Keratinocyte (primary cell): ENCODE results near the gene FAM193B. TPM values are rescaled to one million over a fixed set of nuclear protein-coding genes. Genes with fewer than 3 reads are reported as not detected.

Source experiments
- DNase-seq: peaks from one replicate; pipeline ENCODE4 v3.0.0-alpha.2; 2011; ENCODE audit warnings: low read depth, missing footprints, low spot score
- FAIRE-seq: peaks from 2 replicates; lab custom pipeline; 2011; peaks lifted over from hg19 to GRCh38; lab: Jason Lieb, UNC
- H2AFZ ChIP-seq: 2 replicates; pipeline ENCODE4 v1.6.0; 2012; ENCODE audit warnings: low read length, control low read depth, inconsistent platforms; ENCODE audit not compliant: control insufficient read depth
- H3K27ac ChIP-seq: 2 replicates; pipeline ENCODE4 v1.5.1; 2011; ENCODE audit warnings: low read length; ENCODE audit not compliant: control insufficient read depth, insufficient read depth
- H3K27me3 ChIP-seq: 3 replicates; pipeline ENCODE4 v1.6.0; 2011; ENCODE audit warnings: low read length; ENCODE audit not compliant: control insufficient read depth, insufficient read depth; ENCODE audit errors: extremely low read depth
- H3K36me3 ChIP-seq, 2 experiments: 2 replicates in 1 of 2; 3 replicates in 1 of 2; pipeline ENCODE4 v1.5.1; 2011; ENCODE audit warnings: low read length in 2 of 2, mild to moderate bottlenecking in 1 of 2; ENCODE audit not compliant: control insufficient read depth in 2 of 2, insufficient read depth in 2 of 2; ENCODE audit errors: extremely low read depth in 1 of 2
- H3K4me1 ChIP-seq: 3 replicates; pipeline ENCODE4 v1.5.1; 2011; ENCODE audit warnings: low read length; ENCODE audit not compliant: control insufficient read depth, insufficient read depth; ENCODE audit errors: extremely low read depth
- H3K4me2 ChIP-seq: 3 replicates; pipeline ENCODE4 v1.6.0; 2011; ENCODE audit warnings: low read depth, low read length; ENCODE audit not compliant: control insufficient read depth, insufficient read depth; ENCODE audit errors: extremely low read depth
- H3K4me3 ChIP-seq, 3 experiments: fragments of 200-600 bp in 1 of 3; sonication (generic) in 1 of 3; 2 replicates in 2 of 3; 3 replicates in 1 of 3; pipeline ENCODE4 v1.5.1; 2011 to 2016; ENCODE audit warnings: low read length in 3 of 3, mild to moderate bottlenecking in 3 of 3, control low read depth in 2 of 3, inconsistent platforms in 1 of 3, low read depth in 1 of 3, mixed read lengths in 1 of 3, mixed run types in 1 of 3, moderate library complexity in 1 of 3; ENCODE audit not compliant: control insufficient read depth in 2 of 3, insufficient read depth in 2 of 3; ENCODE audit errors: extremely low read depth in 1 of 3
- H3K79me2 ChIP-seq: 2 replicates; pipeline ENCODE4 v1.6.0; 2012; ENCODE audit warnings: low read length; ENCODE audit not compliant: control insufficient read depth, insufficient read depth
- H3K9ac ChIP-seq: 3 replicates; pipeline ENCODE4 v1.6.0; 2011; ENCODE audit warnings: low read length; ENCODE audit not compliant: control insufficient read depth, insufficient read depth; ENCODE audit errors: extremely low read depth
- H3K9me1 ChIP-seq: 3 replicates; pipeline ENCODE4 v1.6.0; 2011; ENCODE audit warnings: low read length; ENCODE audit not compliant: control insufficient read depth, insufficient read depth; ENCODE audit errors: extremely low read depth
- H3K9me3 ChIP-seq: 2 replicates; pipeline ENCODE4 v1.5.1; 2012; ENCODE audit warnings: low read depth, low read length; ENCODE audit not compliant: control insufficient read depth
- H4K20me1 ChIP-seq: 3 replicates; pipeline ENCODE4 v1.6.0; 2011; ENCODE audit warnings: low read length; ENCODE audit not compliant: control insufficient read depth, insufficient read depth; ENCODE audit errors: extremely low read depth
- EZH2 ChIP-seq: IDR thresholded peaks from one replicate; pipeline ENCODE4 v1.6.1; 2012; ENCODE audit warnings: inconsistent platforms, mild to moderate bottlenecking, low read length, moderate library complexity
- dilution Hi-C: fragments of 300-500 bp; cut with MboI; formaldehyde crosslinking; loops from one replicate; pipeline ENCODE4 v1.7.0; 2020; ENCODE audit warnings: low sequenced_read_pairs; ENCODE audit not compliant: extremely low pct_ligation_motif_present
- polyA plus RNA-seq, 5 experiments: library from polyadenylated mRNA; depleted of rRNA in 3 of 5; stranded (reverse) in 3 of 5; stranded (forward) in 1 of 5; unstranded in 1 of 5; fragments of >200 nt; gene quantifications; 1 replicate in 1 of 5; 2 replicates in 3 of 5; 3 replicates in 1 of 5; pipeline versions ENCODE4 v1.2.1 to v1.2.3, GENCODE V29; 2011 to 2012; ENCODE audit warnings: missing spikeins in 2 of 5, low read depth in 1 of 5, low replicate concordance in 1 of 5
- TF ChIP-seq, protein P1 (sequence below), 3 experiments: IDR thresholded peaks in 1 of 3; conservative IDR thresholded peaks in 1 of 3; optimal IDR thresholded peaks in 1 of 3; 2 replicates in 2 of 3; 3 replicates in 1 of 3; pipeline versions ENCODE3 to v1.5.1; 2011; ENCODE audit warnings: low read length in 3 of 3, mild to moderate bottlenecking in 3 of 3, moderate library complexity in 2 of 3, control low read depth in 1 of 3, inconsistent platforms in 1 of 3; ENCODE audit not compliant: insufficient read depth in 2 of 3; ENCODE audit errors: extremely low read depth in 1 of 3

FAM193B gene
- polyA plus RNA-seq, 1 donor (not counting 4 experiments of a cell fraction or from before 2014, with no cell fraction given), result 27.5 TPM

DNA sequence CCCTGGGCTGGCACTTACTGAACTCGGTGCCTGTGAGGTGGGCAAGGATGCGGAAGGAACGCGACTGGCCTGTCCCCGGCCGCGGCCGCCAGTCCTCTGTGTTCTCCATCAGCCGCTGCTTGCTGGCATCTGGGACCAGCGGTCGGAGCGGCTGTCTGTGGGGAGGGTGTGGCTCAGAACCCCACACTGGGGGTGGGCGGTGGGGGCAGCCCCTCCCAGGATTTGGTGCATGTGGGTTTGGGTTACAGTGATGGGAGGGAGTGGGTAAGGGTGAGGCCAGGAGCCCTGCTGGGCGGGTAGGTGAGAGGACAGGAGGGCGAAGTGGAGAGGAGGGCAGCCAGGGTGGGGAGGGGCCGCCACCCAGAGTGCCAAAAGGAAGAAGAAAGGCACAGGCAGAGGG lies 63.4 kb downstream of the FAM193B start:
- no peaks in the 10 kb centered on the region for H3K27me3 ChIP-seq
- H3K36me3 ChIP-seq, result peaks cover 36 to 50% of the 10 kb centered on the region in 2 experiments
- DNase-seq, result no peak
- dilution Hi-C loops, result no loop called here
- H2AFZ ChIP-seq, result no peak overlapping the region
- H3K4me3 ChIP-seq, result no peak overlapping the region
- H3K9ac ChIP-seq, result no peak overlapping the region
- H3K4me1 ChIP-seq, result peaks cover 27% of the 10 kb centered on the region
- no peak overlapping the region for H3K4me2 ChIP-seq
- TF ChIP-seq, protein P1, sequence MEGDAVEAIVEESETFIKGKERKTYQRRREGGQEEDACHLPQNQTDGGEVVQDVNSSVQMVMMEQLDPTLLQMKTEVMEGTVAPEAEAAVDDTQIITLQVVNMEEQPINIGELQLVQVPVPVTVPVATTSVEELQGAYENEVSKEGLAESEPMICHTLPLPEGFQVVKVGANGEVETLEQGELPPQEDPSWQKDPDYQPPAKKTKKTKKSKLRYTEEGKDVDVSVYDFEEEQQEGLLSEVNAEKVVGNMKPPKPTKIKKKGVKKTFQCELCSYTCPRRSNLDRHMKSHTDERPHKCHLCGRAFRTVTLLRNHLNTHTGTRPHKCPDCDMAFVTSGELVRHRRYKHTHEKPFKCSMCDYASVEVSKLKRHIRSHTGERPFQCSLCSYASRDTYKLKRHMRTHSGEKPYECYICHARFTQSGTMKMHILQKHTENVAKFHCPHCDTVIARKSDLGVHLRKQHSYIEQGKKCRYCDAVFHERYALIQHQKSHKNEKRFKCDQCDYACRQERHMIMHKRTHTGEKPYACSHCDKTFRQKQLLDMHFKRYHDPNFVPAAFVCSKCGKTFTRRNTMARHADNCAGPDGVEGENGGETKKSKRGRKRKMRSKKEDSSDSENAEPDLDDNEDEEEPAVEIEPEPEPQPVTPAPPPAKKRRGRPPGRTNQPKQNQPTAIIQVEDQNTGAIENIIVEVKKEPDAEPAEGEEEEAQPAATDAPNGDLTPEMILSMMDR (optimal IDR thresholded peaks at IDR 0.05 in 1 of 3, IDR thresholded peaks at IDR 0.05 in 1 of 3, conservative IDR thresholded peaks at IDR 0.05 in 1 of 3; ENCODE audit: extremely low read depth in 1 of 3, insufficient read depth in 2 of 3, low read length in 3 of 3), result no peak
- TF ChIP-seq EZH2, result no peak
- H4K20me1 ChIP-seq, result peaks cover 7% of the 10 kb centered on the region
- H3K27ac ChIP-seq, result no peak overlapping the region
- H3K79me2 ChIP-seq, result peaks cover 24% of the 10 kb centered on the region
- FAIRE-seq, result no peak
- no peaks in the 10 kb centered on the region for H3K9me3 ChIP-seq
- peaks cover 4% of the 10 kb centered on the region for H3K9me1 ChIP-seq

DNA sequence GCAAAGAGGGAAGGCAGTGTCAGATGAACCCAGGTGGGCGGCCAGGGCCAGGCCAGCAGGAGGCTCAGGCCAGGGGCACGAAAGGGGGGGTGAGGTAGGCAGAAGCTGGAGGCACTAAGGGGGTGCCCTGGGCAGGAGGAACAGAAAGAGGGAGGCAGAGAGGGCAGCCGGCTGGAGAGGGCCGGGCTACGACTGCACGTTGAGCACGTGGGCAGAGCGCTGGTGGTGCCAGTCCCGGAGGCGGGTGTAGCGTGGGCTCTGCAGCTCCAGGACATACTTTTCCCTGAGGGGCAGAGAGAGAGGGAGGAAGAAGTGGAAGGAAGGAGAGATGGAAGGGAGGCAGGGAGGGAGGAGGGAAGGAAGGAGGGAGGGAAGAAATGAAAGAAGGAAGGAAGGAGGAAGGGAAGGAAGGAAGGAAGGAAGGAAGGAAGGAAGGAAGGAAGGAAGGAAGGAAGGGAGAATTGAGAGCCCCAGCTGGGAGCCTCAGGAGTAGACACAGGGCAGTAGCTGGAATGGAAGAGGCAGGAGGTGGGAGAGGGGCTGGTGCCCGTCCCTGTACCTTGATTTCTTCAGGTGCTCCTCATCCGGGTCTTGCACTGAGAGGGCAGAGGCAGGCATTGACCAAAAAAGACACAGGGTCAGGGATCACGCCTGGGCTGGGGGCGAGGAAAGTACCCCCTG lies 63.9 kb downstream of the FAM193B start:
- Histone ChIP-seq H3K79me2 (peaks cover 20% of the 10 kb centered on the region), H3K4me2 (no peak overlapping the region), H3K9me3 (no peaks in the 10 kb centered on the region), H3K4me1 (peaks cover 21% of the 10 kb centered on the region), H3K27me3 (no peaks in the 10 kb centered on the region), H3K36me3 (peaks cover 38 to 47% of the 10 kb centered on the region in 2 experiments), H2AFZ (no peak overlapping the region), H3K9ac (no peak overlapping the region), H3K27ac (no peak overlapping the region), H3K4me3 (no peak overlapping the region), H4K20me1 (peaks cover 7% of the 10 kb centered on the region), H3K9me1 (peaks cover 2% of the 10 kb centered on the region)
- dilution Hi-C loops, result no loop called here
- FAIRE-seq (no peak), DNase-seq (no peak)
- TF ChIP-seq EZH2, result no peak
- TF ChIP-seq, protein P1 (optimal IDR thresholded peaks at IDR 0.05 in 1 of 3, IDR thresholded peaks at IDR 0.05 in 1 of 3, conservative IDR thresholded peaks at IDR 0.05 in 1 of 3; ENCODE audit: extremely low read depth in 1 of 3, insufficient read depth in 2 of 3, low read length in 3 of 3), result no peak
